NCI-H1694 treated with DMSO at 0.1 percent for 48 hours (cell line): ENCODE results near the gene CCDC201.

Experiments
- DNase-seq: peaks from one replicate; lab custom pipeline; 2025; lab: John Stamatoyannopoulos, UW

CCDC201 gene

GRCh38 chr7:45873035-45873354 is at the start of gene CCDC201:
CCDC201 (minus strand) TSS chr7:45873082; CDS start chr7:45873007, 75 bp downstream.
- no peak for DNase-seq

- DNase-seq = no peak
Measured at GRCh38 chr7:45921699-45922519, 49.0 kb upstream of the CCDC201 start.

GRCh38 chr7:45921381-45921698 is 48.5 kb upstream of the CCDC201 start:
- no peak for DNase-seq

- DNase-seq = no peak
Measured at GRCh38 chr7:45920502-45921380, 47.9 kb upstream of the CCDC201 start, which contains the start of gene IGFBP3. IGFBP3 (minus strand) TSS chr7:45921272; CDS start chr7:45921140, 132 bp downstream.

- DNase-seq = no peak
Measured at GRCh38 chr7:45919993-45920459, 47.1 kb upstream of the CCDC201 start.

GRCh38 chr7:45919231-45919784 is 46.4 kb upstream of the CCDC201 start:
- DNase-seq = no peak

GRCh38 chr7:45918556-45918955 is 45.7 kb upstream of the CCDC201 start:
- no peak for DNase-seq

GRCh38 chr7:45917658-45918057 is 44.8 kb upstream of the CCDC201 start:
- peak; percentile 9 for DNase-seq

GRCh38 chr7:45917064-45917463 is 44.2 kb upstream of the CCDC201 start:
- DNase-seq = no peak

GRCh38 chr7:45915606-45916005 is 42.7 kb upstream of the CCDC201 start:
- DNase-seq = no peak

- no peak for DNase-seq
Measured at GRCh38 chr7:45914911-45915310, 42.0 kb upstream of the CCDC201 start.

GRCh38 chr7:45912972-45913371 is 40.1 kb upstream of the CCDC201 start:
- DNase-seq = no peak

- no peak for DNase-seq
Measured at GRCh38 chr7:45911311-45911710, 38.4 kb upstream of the CCDC201 start.

GRCh38 chr7:45910855-45911254 is 38.0 kb upstream of the CCDC201 start:
- DNase-seq = no peak

- no peak for DNase-seq
Measured at GRCh38 chr7:45909561-45909960, 36.7 kb upstream of the CCDC201 start.

GRCh38 chr7:45902820-45903219 is 29.9 kb upstream of the CCDC201 start:
- DNase-seq = no peak

GRCh38 chr7:45901566-45901965 is 28.7 kb upstream of the CCDC201 start:
- no peak for DNase-seq

GRCh38 chr7:45898222-45898621 is 25.3 kb upstream of the CCDC201 start:
- no peak for DNase-seq

GRCh38 chr7:45897042-45897690 is 24.3 kb upstream of the CCDC201 start:
- no peak for DNase-seq

- DNase-seq = no peak
Measured at GRCh38 chr7:45894665-45895062, 21.8 kb upstream of the CCDC201 start.

- DNase-seq = no peak
Measured at GRCh38 chr7:45893996-45894664, 21.2 kb upstream of the CCDC201 start.
